ENCODE measurements around the gene OAF. TPM values are rescaled to one million over a fixed set of nuclear protein-coding genes. Genes with fewer than 3 reads are reported as not detected.
A peak's percentile ranks its signal among the peaks of the same experiment; 100 is the strongest.

Gene OAF
- total and polyA plus RNA-seq, 9 of the 15 experiments (the other 6 are each of a cell fraction or from before 2014, with no cell fraction given), result 1.1 to 21.6 (median 7.5) TPM

- ATAC-seq (peak; percentile 73), FAIRE-seq (peak; percentile 89), DNase-seq (ENCODE audit: extremely low read depth in 1 of 4, low spot score in 3 of 4) (peak; percentile 40 to 64 (median 52))
- Histone ChIP-seq H3K4me2 (ENCODE audit: insufficient read depth, low read length) (no peak overlapping the region), H3K9me1 (ENCODE audit: control insufficient read depth, insufficient read depth, low read length) (no peaks in the 10 kb centered on the region), H3K4me1 (replicated peaks in 1 of 2; ENCODE audit: control insufficient read depth in 2 of 2, insufficient read depth in 2 of 2, low read length in 2 of 2) (peaks cover 0 to 7% of the 10 kb centered on the region in 2 experiments; a peak in 1 of 5 replicates), H4K20me1 (replicated peaks; ENCODE audit: control insufficient read depth, insufficient read depth, low read length) (peaks cover 5% of the 10 kb centered on the region), H2AFZ (ENCODE audit: low read depth, low read length) (no peak overlapping the region), H3K4me3 (no peak overlapping the region), H3K27ac (ENCODE audit: extremely low read depth, low read depth, low read length) (no peak overlapping the region), H3K79me2 (ENCODE audit: control insufficient read depth, insufficient read depth, low read length) (no peaks in the 10 kb centered on the region), H3K9me3 (replicated peaks; ENCODE audit: control insufficient read depth, insufficient read depth, low read depth, low read length) (no peaks in the 10 kb centered on the region), H3K27me3 (ENCODE audit: control insufficient read depth in 2 of 2, insufficient read depth in 2 of 2, low read length in 2 of 2) (peaks cover 8 to 37% of the 10 kb centered on the region in 2 experiments; a peak in 4 of 5 replicates), H3K9ac (ENCODE audit: insufficient read depth in 1 of 2, low read depth in 2 of 2, low read length in 2 of 2) (no peak overlapping the region), H3K36me3 (ENCODE audit: control insufficient read depth, insufficient read depth, low read length) (no peaks in the 10 kb centered on the region)
- WGBS (ENCODE audit: insufficient coverage, low coverage, missing lambda C conversion rate), result 30% methylated on average over 16 of the region's 17 CpGs
- ChIA-PET CTCF (ENCODE audit: low intra/inter-chr PET ratio) (interaction anchor here (1.3 to 2.9 kb wide), 3 partner anchors 56 to 74 kb away, joined by 3 to 44 read pairs (median 9); no protein-coding TSS in a partner anchor), POLR2A (interaction anchor here (0.6 to 0.7 kb wide), 3 partner anchors 64 to 1167 kb away, joined by 3 read pairs; no protein-coding TSS in a partner anchor)
- in situ Hi-C loops (cut with MboI), result loop anchor here (5.0 kb wide), 1 partner anchor 57 kb away; no protein-coding TSS in a partner anchor
- intact Hi-C loops (cut with micrococcal nuclease), result loop anchor here (1.0 kb wide), 1 partner anchor 57 kb away; no protein-coding TSS in a partner anchor
- BruUV-seq (replicated peaks), result no TSS peak
- TF ChIP-seq ZNF217 (CRISPR knock-in tag; IDR thresholded peaks at IDR 0.05) (no peak), PHF8 (IDR thresholded peaks at IDR 0.05; ENCODE audit: borderline replicate concordance, low read length) (no peak), SMARCA5 (IDR thresholded peaks at IDR 0.05) (no peak), PTRF (tag; IDR thresholded peaks at IDR 0.05) (no peak), NCOA4 (IDR thresholded peaks at IDR 0.05; ENCODE audit: partially characterized antibody) (no peak), RBFOX2 (IDR thresholded peaks at IDR 0.05; ENCODE audit: low read depth, low read length) (no peak), MLLT1 (IDR thresholded peaks at IDR 0.05) (no peak), SMC3 (conservative IDR thresholded peaks at IDR 0.05; ENCODE audit: insufficient read depth, low read depth, low read length) (peak; percentile 68), RAD21 (CRISPR knock-in tag; conservative IDR thresholded peaks at IDR 0.05 in 1 of 2, IDR thresholded peaks at IDR 0.05 in 1 of 2) (peak; percentile 64 to 78), PATZ1 (CRISPR knock-in tag; IDR thresholded peaks at IDR 0.05; ENCODE audit: borderline replicate concordance) (no peak), DIDO1 (tag; IDR thresholded peaks at IDR 0.05; ENCODE audit: low read depth) (no peak), SLC30A9 (CRISPR knock-in tag; IDR thresholded peaks at IDR 0.05) (no peak), ZBTB49 (CRISPR knock-in tag; IDR thresholded peaks at IDR 0.05; ENCODE audit: borderline replicate concordance) (no peak), ZNF717 (CRISPR knock-in tag; IDR thresholded peaks at IDR 0.05) (no peak), ZNF431 (CRISPR knock-in tag; IDR thresholded peaks at IDR 0.05) (no peak)
Measured at GRCh38 chr11:120229451-120230424, 18.9 kb downstream of the OAF start.

Measured in K562 (cell line).